ENCODE results near the gene KAZN.

KAZN gene

GRCh38 chr1:14896381-14897079, 298.0 kb downstream of the KAZN start:
- no peak for DNase-seq

GRCh38 chr1:14897080-14897449, 298.6 kb downstream of the KAZN start:
- no peak for DNase-seq

GRCh38 chr1:14897547-14897946, 299.1 kb downstream of the KAZN start:
- DNase-seq, result no peak

GRCh38 chr1:14897997-14898645, 299.6 kb downstream of the KAZN start:
- no peak for DNase-seq

- DNase-seq, result no peak
Observed at GRCh38 chr1:14899686-14900085, 301.2 kb downstream of the KAZN start.

GRCh38 chr1:14901371-14901954, 303.0 kb downstream of the KAZN start:
- DNase-seq, result no peak

- no peak for DNase-seq
Observed at GRCh38 chr1:14903922-14904321, 305.4 kb downstream of the KAZN start.

GRCh38 chr1:14906665-14907064, 308.2 kb downstream of the KAZN start:
- DNase-seq, result no peak

- no peak for DNase-seq
Observed at GRCh38 chr1:14907416-14907815, 308.9 kb downstream of the KAZN start.

- DNase-seq, result no peak
Observed at GRCh38 chr1:14909273-14909672, 310.8 kb downstream of the KAZN start.

- DNase-seq, result no peak
Observed at GRCh38 chr1:14909920-14910460, 311.5 kb downstream of the KAZN start.

GRCh38 chr1:14910984-14911721, 312.7 kb downstream of the KAZN start:
- DNase-seq, result peak; percentile 20

- no peak for DNase-seq
Observed at GRCh38 chr1:14912839-14913481, 314.5 kb downstream of the KAZN start.

- peak; percentile 90 for DNase-seq
Observed at GRCh38 chr1:14913482-14914177, 315.1 kb downstream of the KAZN start.

GRCh38 chr1:14914351-14914988, 316.0 kb downstream of the KAZN start:
- peak; percentile 24 for DNase-seq

GRCh38 chr1:14915356-14916054, 317.0 kb downstream of the KAZN start:
- DNase-seq, result no peak

GRCh38 chr1:14919289-14919688, 320.8 kb downstream of the KAZN start:
- DNase-seq, result no peak

GRCh38 chr1:14919751-14920150, 321.3 kb downstream of the KAZN start:
- DNase-seq, result no peak

GRCh38 chr1:14921057-14921456, 322.6 kb downstream of the KAZN start:
- no peak for DNase-seq

- DNase-seq, result no peak
Observed at GRCh38 chr1:14922942-14923726, 324.6 kb downstream of the KAZN start.
